Measurements from ENCODE around the gene VAMP5. TPM values are rescaled to one million over a fixed set of nuclear protein-coding genes. Genes with fewer than 3 reads are reported as not detected.
A peak's percentile ranks its signal among the peaks of the same experiment; 100 is the strongest.
"Not testable (repeated sequence)": the region's sequence is repeated elsewhere in the genome, so short reads cannot be mapped to it uniquely, and the experiment has no call there.

The VAMP5 gene, protein sequence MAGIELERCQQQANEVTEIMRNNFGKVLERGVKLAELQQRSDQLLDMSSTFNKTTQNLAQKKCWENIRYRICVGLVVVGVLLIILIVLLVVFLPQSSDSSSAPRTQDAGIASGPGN
- total RNA-seq: 3.6 TPM

DNA sequence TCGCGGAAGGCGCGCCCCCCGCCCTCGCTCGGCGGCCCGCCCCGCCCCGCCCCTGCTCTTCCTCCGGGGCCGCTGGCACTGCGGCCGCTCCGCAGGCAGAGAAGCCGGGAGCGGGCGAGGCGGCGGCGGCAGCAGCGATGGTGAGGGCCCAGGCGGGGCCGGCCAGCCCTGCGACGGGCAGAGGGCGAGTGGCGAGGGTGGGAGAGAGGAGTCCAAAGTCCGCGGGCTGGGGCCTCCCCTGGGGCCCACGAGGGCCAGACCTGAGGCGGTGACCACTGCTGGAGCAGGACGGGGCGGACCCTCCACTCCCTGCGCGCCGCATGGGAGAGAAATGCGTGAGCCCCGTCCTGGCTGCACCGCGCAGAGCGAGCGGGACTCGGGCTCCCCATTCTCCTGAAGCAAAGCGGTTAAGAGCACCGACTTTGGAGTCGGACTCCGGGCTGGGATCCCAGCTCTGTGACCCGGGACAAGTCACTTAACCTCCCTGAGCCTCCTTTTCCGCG lies at the start of gene VAMP5:
Gene VAMP5, plus strand, starts transcription at position 78 of the 503 bp plus-strand sequence. Its CDS starts 60 bp downstream, at position 138.
- DNase-seq: no peak

DNA sequence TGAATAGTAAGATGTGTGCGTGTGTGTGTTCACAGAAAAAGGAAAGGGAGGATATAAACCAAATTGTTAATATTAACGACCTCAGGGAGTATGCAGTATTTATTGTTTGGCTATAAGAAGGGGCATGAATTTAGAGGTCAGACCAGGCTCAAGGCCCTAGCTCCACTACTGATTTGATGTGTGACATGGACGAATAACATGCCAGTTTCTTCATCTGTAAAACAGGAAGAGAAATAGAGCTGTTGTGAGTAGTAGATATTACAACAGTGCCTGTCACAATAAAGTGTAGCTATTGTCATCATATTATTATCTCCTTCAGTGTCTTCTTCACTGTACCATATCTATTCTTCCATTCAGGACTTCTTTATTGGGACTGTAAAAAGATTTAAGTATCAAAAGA lies 49.4 kb upstream of the VAMP5 start:
- no peak for DNase-seq

DNA sequence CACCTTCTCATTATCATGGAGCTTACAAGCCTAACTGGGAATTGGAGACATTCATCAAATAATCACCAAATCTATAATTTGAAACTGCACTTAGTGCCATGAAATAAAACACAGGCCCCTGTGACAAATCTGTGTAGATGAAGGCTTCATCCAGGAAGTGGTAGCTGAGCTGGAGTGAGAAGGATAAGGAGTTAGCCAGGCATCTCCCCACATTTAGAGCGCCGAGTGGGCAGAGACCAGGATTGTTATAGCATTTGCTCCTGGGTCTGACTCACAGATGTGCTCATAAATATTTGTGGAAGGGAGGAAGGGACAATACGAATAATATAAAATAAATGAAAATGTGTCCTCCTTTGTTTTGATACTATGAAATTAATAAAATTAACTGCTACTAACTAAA lies 47.8 kb upstream of the VAMP5 start:
- DNase-seq: no peak

DNA sequence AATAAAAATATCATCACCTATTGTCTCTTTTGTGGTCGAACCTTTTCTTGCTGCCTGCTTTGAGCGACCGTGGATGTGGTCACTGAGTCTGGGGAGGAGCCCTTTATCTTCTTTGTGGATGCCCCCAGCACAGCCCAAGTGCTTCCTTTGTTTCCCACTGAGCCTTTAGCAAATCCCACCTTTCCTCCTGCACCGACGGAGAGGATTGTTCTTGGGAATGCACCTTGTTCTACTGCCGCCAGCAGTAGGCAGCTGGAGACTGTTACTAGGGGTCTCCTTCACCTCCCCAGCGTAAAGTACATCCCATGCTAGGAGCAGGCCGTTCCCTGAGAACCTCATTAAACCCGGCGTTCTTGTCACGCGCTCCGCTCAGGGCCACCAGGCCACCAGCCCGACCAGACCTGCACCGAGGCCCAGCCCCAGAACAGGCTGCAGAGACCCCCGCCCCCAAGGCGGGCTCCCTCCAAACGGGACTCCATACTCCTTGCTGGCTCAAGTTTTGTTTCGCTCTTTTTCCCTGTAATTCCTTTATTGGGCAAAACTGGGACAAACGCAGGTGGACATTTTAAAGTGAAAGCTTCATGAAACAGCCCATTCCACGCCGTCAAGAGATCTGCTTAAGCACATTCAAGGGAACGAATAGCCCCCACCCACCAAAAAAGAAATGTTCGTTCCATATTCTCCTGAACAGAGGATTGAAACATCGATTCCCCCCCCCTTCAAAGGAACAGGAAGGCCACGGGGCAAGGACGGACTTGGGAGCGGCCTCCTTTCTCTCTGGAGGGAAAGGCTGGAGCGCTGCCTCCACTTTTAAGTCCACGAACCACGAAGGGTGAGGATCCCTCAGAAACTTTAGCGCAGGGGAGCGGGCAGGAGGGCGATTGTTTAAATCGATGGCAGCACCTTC lies 46.4 kb upstream of the VAMP5 start:
- DNase-seq: peak; percentile 68

DNA sequence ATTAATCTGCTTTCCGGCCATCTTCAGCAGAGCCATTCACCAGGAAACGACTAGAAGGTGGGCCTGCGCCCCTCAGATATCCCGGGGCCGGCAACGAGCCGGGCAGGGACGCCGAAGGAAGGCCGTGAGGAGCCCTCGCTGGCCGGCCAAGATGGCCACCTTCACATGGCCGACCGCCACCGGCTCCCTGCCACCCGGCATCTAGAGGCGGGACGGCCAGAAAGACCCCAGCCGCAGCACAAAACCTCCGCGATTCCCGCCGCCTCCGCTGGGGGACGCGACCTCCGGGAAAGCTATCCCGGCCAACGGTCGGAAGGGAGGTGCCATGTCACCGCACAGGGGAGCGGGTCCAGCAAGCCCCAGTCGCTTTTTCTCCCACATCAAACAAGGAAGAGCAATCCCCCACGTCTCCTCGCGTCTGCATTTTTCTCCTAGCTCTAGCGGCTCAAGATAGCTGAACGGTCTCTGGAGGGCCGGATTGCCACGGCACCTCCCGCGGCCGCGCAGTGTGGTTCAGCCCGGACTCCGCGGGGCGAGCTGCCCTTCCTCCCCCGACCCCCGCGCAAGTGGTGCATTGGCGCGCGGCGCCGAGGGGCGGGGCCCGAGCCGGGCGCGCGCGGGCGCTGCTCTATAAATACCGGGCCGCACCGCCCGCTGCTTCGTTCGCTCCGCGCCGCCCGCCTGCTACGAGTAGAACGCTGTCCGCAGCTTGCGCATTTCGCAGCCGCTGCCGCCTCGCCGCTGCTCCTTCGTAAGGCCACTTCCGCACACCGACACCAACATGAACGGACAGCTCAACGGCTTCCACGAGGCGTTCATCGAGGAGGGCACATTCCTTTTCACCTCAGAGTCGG lies 45.5 kb upstream of the VAMP5 start, which contains the start of gene MAT2A:
Gene MAT2A, plus strand, starts transcription at position 662 of the 854 bp plus-strand sequence. Its CDS starts 120 bp downstream, at position 782.
- peak; percentile 93 for DNase-seq

DNA sequence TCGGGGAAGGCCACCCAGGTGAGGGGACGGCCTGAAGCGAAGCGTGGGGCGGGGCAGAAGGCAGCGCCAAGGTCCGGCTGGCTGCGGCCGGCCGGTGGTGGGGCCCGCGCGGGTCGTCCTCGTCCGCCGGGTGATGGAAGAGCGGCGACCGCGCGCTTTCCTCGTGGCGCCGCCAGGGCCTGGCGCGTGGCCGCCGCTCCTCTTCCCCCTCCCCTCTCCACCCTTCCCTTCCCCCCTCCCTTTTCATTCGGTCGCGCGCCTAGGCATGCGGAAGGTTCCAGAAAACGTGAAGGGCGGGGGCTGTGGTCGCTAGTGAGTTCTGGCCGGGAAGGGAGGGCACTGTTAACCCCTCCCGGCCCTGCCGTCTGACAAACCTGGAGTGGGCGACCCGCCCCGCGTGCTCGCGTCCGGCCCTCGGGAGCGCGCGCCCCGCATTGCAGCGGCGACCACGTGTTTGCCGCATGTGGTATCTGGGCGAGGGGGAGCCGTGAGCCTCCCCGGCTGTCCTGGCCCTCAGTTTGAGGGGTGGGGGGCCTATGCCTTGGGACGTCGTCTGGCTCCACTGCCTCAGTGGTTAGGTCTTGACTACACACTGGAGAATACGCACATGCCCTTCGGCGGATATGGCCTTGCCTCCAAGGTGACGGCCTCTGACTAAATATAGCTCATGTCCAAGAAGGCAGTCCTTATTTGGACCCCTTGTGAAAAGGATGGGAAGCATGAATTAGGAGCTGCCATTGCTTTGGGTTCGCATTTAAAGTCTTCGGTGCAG lies 44.7 kb upstream of the VAMP5 start:
- DNase-seq: peak; percentile 62

DNA sequence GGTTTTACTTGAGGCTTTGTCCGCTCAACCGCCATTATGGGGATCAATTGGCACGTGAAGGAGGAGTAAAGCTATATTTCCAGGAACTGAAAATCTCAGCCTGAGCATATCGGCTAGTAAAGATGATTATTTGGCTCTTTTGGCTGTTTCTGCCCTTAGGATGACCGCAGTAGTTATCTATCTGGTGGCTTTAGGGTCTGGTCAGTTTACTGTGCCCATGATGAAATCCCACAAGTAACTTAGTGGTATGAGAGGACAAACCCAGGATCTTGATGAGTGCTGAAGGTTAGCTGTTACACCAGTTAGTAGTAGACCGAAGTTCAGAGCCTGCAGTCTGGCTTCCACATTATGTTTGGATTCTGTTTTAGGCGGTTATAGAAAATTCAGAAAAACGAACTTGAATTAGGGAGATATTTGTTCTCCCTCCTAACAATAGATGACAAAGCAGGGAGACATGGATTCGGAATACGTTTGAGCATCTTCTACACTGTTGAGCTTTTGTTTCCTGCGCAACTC lies 44.0 kb upstream of the VAMP5 start:
- no peak for DNase-seq

DNA sequence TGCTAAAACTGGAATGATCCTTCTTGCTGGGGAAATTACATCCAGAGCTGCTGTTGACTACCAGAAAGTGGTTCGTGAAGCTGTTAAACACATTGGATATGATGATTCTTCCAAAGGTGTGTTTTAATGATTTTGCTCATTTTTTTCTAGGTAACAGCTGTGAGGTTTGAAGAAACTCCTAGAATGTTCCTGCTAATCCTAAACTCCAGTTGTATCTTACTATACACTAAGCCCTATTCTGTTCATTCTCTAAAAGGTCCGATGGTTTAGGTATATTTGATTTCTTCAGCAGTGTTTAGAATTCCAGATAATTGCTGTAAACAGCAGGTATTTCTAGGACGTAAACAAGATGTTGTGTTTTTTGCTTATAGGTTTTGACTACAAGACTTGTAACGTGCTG lies 43.0 kb upstream of the VAMP5 start:
- DNase-seq: no peak

DNA sequence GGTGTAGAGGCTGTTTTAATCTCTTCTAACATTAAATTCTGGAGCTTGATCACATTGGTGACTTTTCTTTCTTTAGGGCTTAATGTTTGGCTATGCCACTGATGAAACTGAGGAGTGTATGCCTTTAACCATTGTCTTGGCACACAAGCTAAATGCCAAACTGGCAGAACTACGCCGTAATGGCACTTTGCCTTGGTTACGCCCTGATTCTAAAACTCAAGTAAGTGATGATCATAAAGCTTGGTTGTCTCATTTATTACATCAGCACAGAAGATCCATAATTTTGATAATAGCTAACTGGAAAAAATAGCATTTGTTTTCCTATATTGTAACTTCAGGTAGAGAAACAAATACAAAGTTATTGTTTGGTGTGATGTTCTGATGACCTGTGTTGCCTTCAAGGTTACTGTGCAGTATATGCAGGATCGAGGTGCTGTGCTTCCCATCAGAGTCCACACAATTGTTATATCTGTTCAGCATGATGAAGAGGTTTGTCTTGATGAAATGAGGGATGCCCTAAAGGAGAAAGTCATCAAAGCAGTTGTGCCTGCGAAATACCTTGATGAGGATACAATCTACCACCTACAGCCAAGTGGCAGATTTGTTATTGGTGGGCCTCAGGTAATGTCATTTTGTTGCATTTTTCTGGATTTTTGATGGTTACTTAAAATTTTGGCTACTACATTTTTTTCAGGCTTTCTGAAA lies 42.3 kb upstream of the VAMP5 start:
- DNase-seq: no peak

DNA sequence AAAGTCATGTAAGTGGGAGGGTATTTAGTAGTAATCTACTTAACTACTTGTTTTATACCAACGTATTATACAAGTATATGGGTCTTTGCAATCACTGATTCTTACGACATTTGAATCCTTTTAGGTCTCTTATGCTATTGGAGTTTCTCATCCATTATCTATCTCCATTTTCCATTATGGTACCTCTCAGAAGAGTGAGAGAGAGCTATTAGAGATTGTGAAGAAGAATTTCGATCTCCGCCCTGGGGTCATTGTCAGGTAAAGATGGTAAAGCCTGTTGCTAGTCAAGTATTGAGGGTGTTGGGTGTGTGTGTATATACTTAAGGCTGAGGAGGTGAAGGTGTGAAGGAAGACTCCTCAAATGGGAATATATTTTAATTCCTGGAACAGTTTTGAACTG lies 41.5 kb upstream of the VAMP5 start:
- no peak for DNase-seq

DNA sequence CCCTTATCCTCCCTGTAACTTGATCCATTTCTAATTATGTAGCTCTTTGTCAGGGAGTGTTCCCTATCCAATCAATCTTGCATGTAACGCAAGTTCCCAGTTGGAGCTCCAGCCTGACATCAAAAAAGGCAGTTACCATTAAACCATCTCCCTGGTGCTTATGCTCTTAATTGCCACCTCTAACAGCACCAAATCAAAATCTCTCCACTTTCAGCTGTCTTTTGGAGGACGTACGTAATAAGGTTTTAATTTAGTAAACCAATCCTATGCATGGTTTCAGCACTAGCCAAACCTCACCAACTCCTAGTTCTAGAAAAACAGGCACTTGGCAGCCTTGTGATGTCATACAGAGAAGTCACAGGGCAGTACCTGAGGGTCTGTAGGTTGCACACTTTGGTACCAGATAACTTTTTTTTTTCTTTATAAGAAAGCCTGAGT lies 40.0 kb upstream of the VAMP5 start:
- not testable (repeated sequence) for DNase-seq

DNA sequence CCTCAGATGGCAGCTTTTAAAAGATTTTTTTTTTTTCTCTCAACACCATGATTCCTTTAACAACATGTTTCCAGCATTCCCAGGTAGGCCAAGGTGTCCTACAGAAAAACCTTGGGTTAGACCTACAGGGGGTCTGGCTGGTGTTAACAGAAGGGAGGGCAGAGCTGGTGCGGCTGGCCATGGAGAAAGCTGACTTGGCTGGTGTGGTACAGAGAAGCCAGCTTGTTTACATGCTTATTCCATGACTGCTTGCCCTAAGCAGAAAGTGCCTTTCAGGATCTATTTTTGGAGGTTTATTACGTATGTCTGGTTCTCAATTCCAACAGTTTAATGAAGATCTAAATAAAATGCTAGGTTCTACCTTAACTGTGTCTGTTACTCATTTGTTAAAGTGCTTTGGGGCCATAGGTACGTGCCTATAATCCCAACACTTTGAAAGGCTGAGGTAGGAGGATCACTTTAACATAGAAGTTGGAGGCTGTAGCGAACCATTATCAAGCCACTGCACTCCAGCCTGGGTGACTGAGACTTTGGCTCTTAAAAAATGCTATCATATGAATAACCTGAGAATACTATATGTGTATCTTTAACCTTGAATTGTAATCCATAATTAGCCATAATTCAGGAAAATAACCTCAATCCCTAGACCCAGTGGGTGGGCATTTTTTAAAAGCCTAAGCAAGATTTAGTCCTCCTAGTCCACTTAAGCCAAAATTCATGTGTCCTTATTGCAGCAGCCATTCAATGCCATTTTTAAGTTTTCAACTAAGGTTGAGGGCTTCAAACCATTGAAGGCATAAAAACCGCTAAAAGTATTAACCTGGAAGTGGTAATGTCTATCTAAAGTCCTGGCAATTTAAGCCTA lies 39.1 kb upstream of the VAMP5 start:
- not testable (repeated sequence) for DNase-seq

DNA sequence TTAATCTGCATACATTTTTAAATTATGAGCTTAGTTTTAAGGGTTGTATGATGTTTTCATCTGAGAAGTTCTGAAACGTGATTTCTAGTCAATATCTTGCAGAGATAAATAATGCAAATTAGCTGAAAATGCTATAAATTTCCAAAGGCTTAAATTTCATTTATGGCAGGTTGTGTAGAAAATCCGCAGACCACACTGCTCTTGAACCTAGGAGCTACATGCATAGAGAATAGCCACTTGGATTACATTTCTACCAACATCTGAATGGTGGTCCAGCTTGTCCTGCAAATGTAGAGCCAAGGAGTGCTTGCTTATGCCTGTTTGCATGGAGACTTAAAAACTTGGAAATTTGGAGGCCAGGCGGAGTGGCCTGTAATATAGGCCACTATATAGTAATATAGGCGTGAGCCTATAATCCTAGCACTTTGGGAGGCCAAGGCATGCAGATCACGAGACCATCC lies 38.4 kb upstream of the VAMP5 start:
- no peak for DNase-seq

DNA sequence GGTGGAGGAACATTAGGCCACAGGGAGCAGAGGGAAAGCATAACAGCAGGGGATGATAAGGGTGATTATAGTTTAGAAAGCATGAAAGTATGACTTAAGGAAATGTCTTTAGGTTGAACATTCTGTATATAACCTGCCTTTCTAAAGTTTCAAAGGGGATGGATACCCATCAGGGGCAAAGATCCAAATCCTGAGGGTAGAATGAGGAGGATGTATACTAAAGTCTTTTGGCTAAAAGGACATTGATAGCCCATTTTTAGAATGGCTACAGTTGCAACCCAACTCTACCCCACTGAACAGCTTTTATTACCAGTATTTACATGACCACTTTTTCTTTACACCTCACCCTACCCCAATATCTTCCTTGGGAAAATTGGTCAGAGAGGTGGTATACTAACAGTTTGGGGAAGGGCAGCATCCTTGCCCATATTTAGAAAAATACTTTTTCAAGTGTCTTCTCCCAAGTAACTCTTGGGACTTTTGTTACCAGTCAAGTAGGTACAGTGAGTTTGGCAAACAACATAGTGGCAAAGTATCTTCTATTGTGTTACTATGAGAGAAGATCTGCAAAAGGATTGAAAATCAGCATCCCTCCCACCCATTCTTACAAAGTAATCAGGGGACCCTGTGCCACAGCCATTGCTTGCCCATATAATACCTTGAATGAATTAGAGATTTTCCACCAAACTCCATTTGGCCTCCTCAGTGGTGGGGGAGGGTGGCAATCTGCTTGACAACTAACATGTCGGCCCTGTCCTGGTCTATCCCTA lies 37.0 kb upstream of the VAMP5 start:
- DNase-seq: no peak

DNA sequence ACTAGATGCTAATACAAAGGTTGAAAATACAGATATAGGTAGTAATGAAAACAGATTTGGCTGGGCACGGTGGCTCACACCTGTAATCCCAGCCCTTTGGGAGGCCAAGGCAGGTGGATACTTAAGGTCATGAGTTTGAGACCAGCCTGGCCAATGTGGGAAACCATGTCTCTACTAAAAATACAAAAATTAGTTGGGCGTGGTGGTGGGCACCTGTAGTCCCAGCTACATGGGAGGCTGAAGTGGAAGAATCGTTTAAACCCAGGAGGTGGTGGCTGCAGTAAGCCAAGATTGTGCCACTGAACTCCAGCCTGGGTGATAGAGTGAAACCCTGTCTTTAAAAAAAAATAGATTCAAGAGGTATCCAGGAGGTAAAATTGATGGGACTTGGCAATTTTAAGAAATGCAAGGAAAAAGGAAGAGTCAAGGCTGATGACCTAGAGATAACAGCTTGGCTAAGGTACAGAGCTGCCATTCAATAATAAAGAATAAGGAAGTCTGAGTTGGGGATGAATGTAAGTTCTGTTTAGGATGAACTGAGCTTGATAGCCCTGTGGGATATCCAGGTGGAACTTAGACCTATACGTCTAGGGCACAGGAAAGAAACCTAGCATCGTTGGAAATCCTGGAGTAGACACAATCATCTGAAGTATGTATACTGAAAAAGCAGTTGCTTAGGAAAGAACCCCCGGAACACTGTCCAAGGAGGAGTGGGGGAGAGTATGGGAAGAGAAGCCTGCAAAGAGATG lies 36.2 kb upstream of the VAMP5 start:
- DNase-seq: no peak

DNA sequence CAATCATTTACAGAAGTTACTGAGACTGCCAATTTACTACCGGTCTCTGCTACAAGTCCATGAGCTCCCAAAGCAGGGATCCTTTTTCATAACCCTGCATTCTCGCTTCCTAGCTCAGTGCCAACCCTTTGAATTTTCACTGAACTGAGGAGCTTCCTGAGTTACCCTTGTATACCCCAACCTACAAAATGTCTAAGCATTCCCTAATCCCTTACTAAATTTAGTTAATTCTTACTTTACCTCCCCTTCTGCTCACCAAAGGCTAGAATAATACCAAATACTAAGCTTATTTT lies 35.7 kb upstream of the VAMP5 start:
- no peak for DNase-seq

DNA sequence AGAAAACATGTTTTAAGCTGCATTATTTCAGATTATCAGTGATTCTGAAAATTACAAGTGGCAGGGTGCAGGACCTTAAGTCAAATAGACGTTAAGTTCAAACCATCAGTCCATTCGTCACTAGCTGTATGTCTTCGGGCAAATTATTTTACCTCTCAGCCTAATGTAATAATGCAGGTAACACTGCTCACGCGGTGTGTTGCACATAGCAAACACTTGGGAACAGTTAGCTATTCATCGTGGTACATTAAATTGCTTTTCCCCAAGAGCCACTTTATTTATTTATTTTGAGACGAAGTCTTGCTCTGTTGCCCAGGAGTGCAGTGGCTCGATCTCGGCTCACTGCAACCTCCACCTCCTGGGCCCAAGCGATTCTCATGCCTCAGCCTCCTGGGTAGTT lies 35.1 kb upstream of the VAMP5 start:
- no peak for DNase-seq

DNA sequence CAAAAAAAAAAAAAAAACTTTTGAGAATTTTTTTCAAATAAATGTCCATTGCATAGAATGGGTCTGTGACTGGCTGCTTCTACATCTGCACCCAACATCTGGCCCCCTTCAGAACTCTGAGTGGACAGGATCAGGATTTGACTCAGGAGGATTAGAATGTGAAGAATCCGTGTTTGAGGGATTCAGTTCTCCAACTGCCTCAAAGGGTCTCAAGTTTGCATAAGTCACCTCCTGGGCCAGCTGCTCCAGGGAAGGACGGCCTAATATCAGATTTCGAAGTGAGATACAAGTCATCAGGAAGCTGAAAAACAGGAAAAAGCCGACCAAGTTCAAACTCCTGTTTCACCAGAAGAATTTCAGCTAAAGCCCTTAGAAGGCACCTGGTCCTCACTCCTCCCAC lies 34.4 kb upstream of the VAMP5 start:
- DNase-seq: no peak

Measured in occipital lobe (tissue), 2 donors.